GM20431 (cell line): ENCODE data around the gene SPACA5.
"Not testable (repeated sequence)": the region's sequence is repeated elsewhere in the genome, so short reads cannot be mapped to it uniquely, and the experiment has no call there.

Experiments
- in situ Hi-C: fragments of 300-500 bp; cut with MseI, MboI; formaldehyde crosslinking; loops from one replicate; pipeline ENCODE4 v1.15.0; 2020; ENCODE audit warnings: low sequenced_read_pairs; ENCODE audit not compliant: unreplicated experiment

SPACA5 gene

DNA sequence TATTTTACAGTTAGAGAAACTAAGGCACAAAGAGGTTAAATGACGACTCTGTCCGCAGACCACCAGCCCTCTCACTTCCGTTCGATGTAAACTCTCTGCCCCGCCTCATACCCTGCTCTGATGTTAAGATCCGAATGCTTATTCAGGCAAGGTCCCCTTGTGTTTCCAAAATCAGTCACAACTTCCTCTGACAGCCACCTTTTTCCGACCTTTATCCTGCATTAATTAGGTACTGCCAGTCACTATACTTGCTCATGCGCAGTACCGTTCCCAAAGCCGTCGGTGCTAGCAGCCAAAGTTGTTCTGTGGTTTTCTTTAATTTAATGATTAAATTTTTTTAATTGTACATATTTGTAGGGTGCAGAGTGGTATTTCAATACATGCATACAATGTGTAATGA, 13.7 kb downstream of the SPACA5 start:
- in situ Hi-C loops: not testable (repeated sequence)

GRCh38 chrX:48021026-48021900, 14.5 kb downstream of the SPACA5 start:
- in situ Hi-C loops: no loop called here

GRCh38 chrX:48022100-48022499, 15.3 kb downstream of the SPACA5 start:
- in situ Hi-C loops: no loop called here

DNA sequence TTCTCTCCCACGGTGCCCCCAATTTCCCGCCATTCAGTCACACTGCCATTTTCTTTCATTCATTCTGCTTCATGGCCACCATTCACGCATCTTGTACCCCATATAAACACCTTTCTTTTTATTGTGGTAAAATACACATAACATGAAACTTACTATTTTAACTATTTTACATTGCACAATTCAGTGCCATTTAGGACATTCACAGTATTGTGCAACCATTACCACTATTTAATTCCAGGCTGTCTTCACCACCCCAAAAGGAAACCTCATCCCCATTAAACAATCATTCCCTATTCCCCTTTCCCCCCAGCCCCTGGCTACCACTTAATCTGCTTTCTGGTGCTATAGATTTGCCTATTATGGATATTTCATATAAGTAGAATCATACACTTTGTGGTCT, 15.9 kb downstream of the SPACA5 start:
- in situ Hi-C loops: no loop called here

DNA sequence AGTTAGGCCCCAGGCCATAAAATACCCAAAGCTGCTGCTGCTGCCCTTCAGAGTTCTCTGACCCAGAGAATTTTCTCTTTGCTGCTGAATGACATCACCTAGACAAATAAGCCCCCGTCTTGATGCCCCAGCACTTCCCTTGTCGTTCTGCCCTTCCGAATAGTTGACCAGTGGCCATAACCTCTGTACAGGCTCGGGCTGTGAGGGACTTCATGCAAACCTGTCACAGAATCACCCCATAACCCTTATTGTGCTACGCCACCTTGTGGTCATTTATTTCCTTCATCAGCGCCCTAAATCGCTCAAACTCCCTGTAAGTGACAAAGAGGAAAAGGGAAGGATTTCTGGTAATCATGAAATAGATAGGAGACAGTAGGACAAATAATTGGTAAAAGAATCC, 18.8 kb downstream of the SPACA5 start:
- in situ Hi-C loops: loop anchor here (25.0 kb wide), 1 partner anchor 188 kb away; the partner anchor contains the start of gene ZNF81

DNA sequence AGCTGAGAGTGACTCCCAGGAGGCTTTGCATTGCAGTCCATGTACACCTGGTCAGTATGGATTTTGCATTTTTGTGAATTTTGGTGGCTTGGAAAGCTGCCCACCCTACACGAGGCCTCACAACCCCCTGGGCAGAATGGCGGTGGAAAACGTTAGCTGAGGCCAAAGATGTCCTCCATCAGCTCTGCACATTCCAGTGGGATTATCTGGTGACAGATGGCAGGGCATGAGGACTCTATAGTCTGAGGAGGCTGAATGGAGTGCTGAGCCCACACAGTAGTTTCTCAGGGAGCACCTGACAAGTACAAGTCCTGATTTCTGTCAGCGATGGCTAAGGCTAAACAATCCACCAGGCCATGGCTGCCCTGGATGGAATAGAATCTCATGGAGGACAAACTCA, 20.8 kb downstream of the SPACA5 start:
- in situ Hi-C loops: loop anchor here (25.0 kb wide), 1 partner anchor 190 kb away; the partner anchor contains the start of gene ZNF81

DNA sequence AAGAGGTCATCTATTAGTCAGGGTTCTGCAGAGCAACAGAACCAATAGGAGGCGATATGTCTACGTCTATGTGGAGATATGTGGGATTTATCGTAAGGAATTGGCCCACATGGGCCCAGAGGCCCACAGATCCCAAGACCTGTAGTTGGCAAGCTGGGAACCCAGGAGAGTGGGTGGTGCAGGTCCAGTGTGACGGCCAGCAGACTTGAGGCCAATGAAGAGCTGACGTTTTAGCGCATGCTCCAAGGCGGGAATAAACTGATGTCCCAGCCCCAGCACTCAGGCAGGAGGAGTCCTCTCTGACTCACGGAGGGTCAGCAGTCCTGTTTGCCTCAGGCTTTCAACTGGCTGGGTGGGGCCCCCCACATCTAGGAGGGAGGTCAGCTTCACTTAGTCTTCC, 21.3 kb downstream of the SPACA5 start:
- in situ Hi-C loops: loop anchor here (25.0 kb wide), 1 partner anchor 191 kb away; the partner anchor contains the start of gene ZNF81

- in situ Hi-C loops: loop anchor here (25.0 kb wide), 1 partner anchor 193 kb away; the partner anchor contains the start of gene ZNF81
These were observed 23.4 kb downstream of the SPACA5 start for GRCh38 chrX:48030237-48030636.

DNA sequence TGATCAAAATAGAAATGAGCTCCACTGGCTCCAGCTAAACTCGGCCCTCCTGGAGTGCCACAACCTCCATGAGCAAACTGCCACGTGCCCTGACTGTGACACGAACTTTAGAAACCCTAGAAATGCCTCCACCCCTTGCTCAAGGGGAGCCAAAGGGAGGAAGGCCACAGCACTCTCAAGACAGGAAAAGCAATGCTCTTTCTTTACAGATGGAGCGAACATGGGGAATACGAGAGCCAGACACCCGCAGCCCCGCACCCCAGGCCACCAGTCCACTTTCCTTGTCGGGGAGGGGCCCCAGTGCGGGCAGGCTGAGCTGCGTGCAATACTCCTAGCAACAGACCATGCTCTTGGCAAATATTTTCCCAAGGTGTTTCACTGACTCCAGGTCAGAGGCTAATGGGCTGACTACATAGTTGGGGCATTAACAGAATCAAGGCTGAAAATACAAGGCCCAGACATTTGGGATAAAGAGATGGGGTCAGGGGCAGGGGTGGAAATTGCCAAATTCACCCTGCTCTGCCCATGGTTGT, 23.9 kb downstream of the SPACA5 start:
- in situ Hi-C loops: loop anchor here (25.0 kb wide), 1 partner anchor 193 kb away; the partner anchor contains the start of gene ZNF81

- in situ Hi-C loops: loop anchor here (25.0 kb wide), 1 partner anchor 199 kb away; the partner anchor contains the start of gene ZNF81
These were observed 29.1 kb downstream of the SPACA5 start for GRCh38 chrX:48035891-48036290.

- in situ Hi-C loops: loop anchor here (25.0 kb wide), 1 partner anchor 206 kb away; the partner anchor contains the start of gene ZNF81
These were observed 36.3 kb downstream of the SPACA5 start for GRCh38 chrX:48043056-48043455.

GRCh38 chrX:48045410-48046311, 38.9 kb downstream of the SPACA5 start:
- in situ Hi-C loops: loop anchor here (25.0 kb wide), 1 partner anchor 208 kb away; the partner anchor contains the start of gene ZNF81

DNA sequence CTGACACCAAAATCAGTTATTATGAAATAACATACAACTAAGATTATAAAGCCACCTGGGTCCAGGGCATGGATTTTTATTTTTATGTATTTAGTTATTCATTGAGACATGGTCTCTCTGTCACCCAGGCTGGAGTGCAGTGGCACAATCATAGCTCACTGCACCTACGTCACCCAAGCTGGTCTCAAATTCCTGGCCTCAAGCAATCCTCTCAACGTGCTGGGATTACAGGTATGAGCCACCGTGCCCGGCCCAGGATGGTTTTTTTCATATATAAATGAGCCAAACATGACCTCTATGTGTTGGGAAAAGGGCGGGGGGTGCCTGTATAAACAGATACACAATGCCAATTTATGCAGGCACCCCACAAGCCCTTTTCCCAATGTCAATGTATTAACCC, 40.1 kb downstream of the SPACA5 start:
- in situ Hi-C loops: loop anchor here (25.0 kb wide), 1 partner anchor 210 kb away; the partner anchor contains the start of gene ZNF81

GRCh38 chrX:48058621-48059295, 52.0 kb downstream of the SPACA5 start:
- in situ Hi-C loops: no loop called here

GRCh38 chrX:48059296-48059639, 52.5 kb downstream of the SPACA5 start:
- in situ Hi-C loops: no loop called here
